HFF-Myc (cell line): ENCODE results near the gene DOCK3.
"Not testable (repeated sequence)": the region's sequence is repeated elsewhere in the genome, so short reads cannot be mapped to it uniquely, and the experiment has no call there.

Experiments
- DNase-seq: peaks from one replicate; pipeline ENCODE4 v3.0.0-alpha.2; 2011; ENCODE audit warnings: low read depth; ENCODE audit errors: extremely low read depth
- H3K4me3 ChIP-seq: replicated peaks from 2 replicates; pipeline ENCODE4 v1.5.1; 2011; ENCODE audit warnings: low read depth, mild to moderate bottlenecking, control low read depth, low read length
- CTCF ChIP-seq: IDR thresholded peaks from 2 replicates; pipeline ENCODE4 v1.5.1; 2012; ENCODE audit warnings: mild to moderate bottlenecking, low read depth, low read length, control low read depth; ENCODE audit errors: missing control alignments

Gene DOCK3

GRCh38 chr3:51173518-51174271 lies 499.0 kb downstream of the DOCK3 start:
- TF ChIP-seq CTCF, result no peak
- no peak overlapping the region for H3K4me3 ChIP-seq
- DNase-seq, result no peak

- H3K4me3 ChIP-seq, result no peak overlapping the region
- DNase-seq, result no peak
- no peak for TF ChIP-seq CTCF
Measured at GRCh38 chr3:51176923-51177322, 502.2 kb downstream of the DOCK3 start.

- DNase-seq, H3K4me3 ChIP-seq: not testable (repeated sequence)
Measured at GRCh38 chr3:51186446-51186845, 511.7 kb downstream of the DOCK3 start.

- no peak overlapping the region for H3K4me3 ChIP-seq
- DNase-seq, result no peak
- no peak for TF ChIP-seq CTCF
Measured at GRCh38 chr3:51190199-51190598, 515.5 kb downstream of the DOCK3 start.

GRCh38 chr3:51190827-51191226 lies 516.1 kb downstream of the DOCK3 start:
- no peak overlapping the region for H3K4me3 ChIP-seq
- TF ChIP-seq CTCF, result no peak
- DNase-seq, result no peak

GRCh38 chr3:51191768-51192167 lies 517.0 kb downstream of the DOCK3 start:
- no peak overlapping the region for H3K4me3 ChIP-seq
- no peak for TF ChIP-seq CTCF
- DNase-seq, result no peak

GRCh38 chr3:51198477-51198876 lies 523.8 kb downstream of the DOCK3 start:
- H3K4me3 ChIP-seq, result no peak overlapping the region
- TF ChIP-seq CTCF, result no peak
- no peak for DNase-seq

- not testable (repeated sequence) for H3K4me3 ChIP-seq, DNase-seq
Measured at GRCh38 chr3:51199296-51199695, 524.6 kb downstream of the DOCK3 start.
